Neural progenitor cell (in vitro differentiated cells): Measurements from ENCODE around the gene NDE1.

ENCODE experiments used
- EZH2phosphoT487 ChIP-seq: fragments of 200-600 bp; sonication (generic); IDR thresholded peaks from 2 replicates; pipeline ENCODE4 v1.6.1; 2017; ENCODE audit warnings: antibody characterized with exemption
- TF ChIP-seq, protein P1 (sequence below): fragments of 200-600 bp; sonication (generic); IDR thresholded peaks from 2 replicates; pipeline ENCODE4 v1.5.1; 2017; ENCODE audit warnings: antibody characterized with exemption, mild to moderate bottlenecking

GRCh38 chr16:15689290-15689689 lies 39.2 kb downstream of the NDE1 start:
- TF ChIP-seq, protein P1, sequence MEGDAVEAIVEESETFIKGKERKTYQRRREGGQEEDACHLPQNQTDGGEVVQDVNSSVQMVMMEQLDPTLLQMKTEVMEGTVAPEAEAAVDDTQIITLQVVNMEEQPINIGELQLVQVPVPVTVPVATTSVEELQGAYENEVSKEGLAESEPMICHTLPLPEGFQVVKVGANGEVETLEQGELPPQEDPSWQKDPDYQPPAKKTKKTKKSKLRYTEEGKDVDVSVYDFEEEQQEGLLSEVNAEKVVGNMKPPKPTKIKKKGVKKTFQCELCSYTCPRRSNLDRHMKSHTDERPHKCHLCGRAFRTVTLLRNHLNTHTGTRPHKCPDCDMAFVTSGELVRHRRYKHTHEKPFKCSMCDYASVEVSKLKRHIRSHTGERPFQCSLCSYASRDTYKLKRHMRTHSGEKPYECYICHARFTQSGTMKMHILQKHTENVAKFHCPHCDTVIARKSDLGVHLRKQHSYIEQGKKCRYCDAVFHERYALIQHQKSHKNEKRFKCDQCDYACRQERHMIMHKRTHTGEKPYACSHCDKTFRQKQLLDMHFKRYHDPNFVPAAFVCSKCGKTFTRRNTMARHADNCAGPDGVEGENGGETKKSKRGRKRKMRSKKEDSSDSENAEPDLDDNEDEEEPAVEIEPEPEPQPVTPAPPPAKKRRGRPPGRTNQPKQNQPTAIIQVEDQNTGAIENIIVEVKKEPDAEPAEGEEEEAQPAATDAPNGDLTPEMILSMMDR: no peak
- TF ChIP-seq EZH2phosphoT487: no peak
